ENCODE data around the gene VSTM2B. TPM values are rescaled to one million over a fixed set of nuclear protein-coding genes. Genes with fewer than 3 reads are reported as not detected.

VSTM2B gene
- total and polyA plus RNA-seq, 10 donors: not detected

- no peak overlapping the region for H3K27ac ChIP-seq
- H3K4me1 ChIP-seq: no peaks in the 10 kb centered on the region
- WGBS, 5 donors: 72 to 78% (median 74%) methylated on average over 7 to 9 of the region's 9 CpGs
- no peak overlapping the region for H3K4me3 ChIP-seq
- TF ChIP-seq CTCF (IDR thresholded peaks at IDR 0.05 in 8 of 11, conservative IDR thresholded peaks at IDR 0.05 in 3 of 11): no peak
- no peak for TF ChIP-seq POLR2AphosphoS5 (IDR thresholded peaks at IDR 0.05)
- no peak for TF ChIP-seq POLR2A (IDR thresholded peaks at IDR 0.05)
- H3K9me3 ChIP-seq: no peaks in the 10 kb centered on the region
- peak; percentile 57 for DNase-seq
- intact Hi-C loops (cut with DNase I; ENCODE audit: low total_unique reads): no loop called here
- H3K36me3 ChIP-seq: no peaks in the 10 kb centered on the region
- peaks cover 0 to 54% (median 0%) of the 10 kb centered on the region in 7 donors for H3K27me3 ChIP-seq (replicated peaks in 1 of 7)
Measured at GRCh38 chr19:29510701-29511265, 15.0 kb upstream of the VSTM2B start.

DNA sequence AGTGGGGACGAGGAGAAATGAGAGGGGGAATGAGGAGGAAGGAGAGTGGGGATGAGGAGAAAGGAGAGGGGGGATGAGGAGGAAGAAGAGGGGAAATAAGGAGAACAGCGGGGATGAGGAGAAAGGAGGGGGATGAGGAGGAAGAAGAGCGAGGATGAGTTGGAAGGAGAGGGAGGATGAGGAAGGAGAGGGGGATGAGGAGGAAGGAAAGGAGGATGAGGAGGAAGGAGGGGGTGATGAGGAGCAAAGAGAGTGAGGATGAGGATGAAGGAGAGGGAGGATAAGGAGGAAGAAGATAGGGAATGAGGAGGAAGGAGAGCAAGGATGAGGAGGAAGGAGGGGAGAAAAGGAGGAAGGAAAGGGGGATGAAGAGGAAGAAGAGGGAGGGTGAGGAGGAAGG lies 14.0 kb upstream of the VSTM2B start:
- WGBS, 5 donors: 56 to 78% (median 74%) methylated on average over 3 of the region's 3 CpGs
- no peaks in the 10 kb centered on the region for H3K36me3 ChIP-seq
- TF ChIP-seq POLR2AphosphoS5 (IDR thresholded peaks at IDR 0.05): no peak
- TF ChIP-seq CTCF (IDR thresholded peaks at IDR 0.05 in 8 of 11, conservative IDR thresholded peaks at IDR 0.05 in 3 of 11): no peak
- TF ChIP-seq POLR2A (IDR thresholded peaks at IDR 0.05): no peak
- H3K27ac ChIP-seq: no peak overlapping the region
- DNase-seq: no peak
- peaks cover 0 to 49% (median 0%) of the 10 kb centered on the region in 7 donors for H3K27me3 ChIP-seq (replicated peaks in 1 of 7)
- no peak overlapping the region for H3K4me3 ChIP-seq
- H3K4me1 ChIP-seq: no peaks in the 10 kb centered on the region
- intact Hi-C loops (cut with DNase I; ENCODE audit: low total_unique reads): no loop called here
- no peaks in the 10 kb centered on the region for H3K9me3 ChIP-seq

- no peaks in the 10 kb centered on the region for H3K4me1 ChIP-seq
- TF ChIP-seq POLR2A (IDR thresholded peaks at IDR 0.05) (no peak), CTCF (IDR thresholded peaks at IDR 0.05 in 8 of 11, conservative IDR thresholded peaks at IDR 0.05 in 3 of 11) (no peak), POLR2AphosphoS5 (IDR thresholded peaks at IDR 0.05) (no peak)
- intact Hi-C loops (cut with DNase I; ENCODE audit: low total_unique reads): no loop called here
- H3K4me3 ChIP-seq: no peak overlapping the region
- H3K9me3 ChIP-seq: no peaks in the 10 kb centered on the region
- no peaks in the 10 kb centered on the region for H3K36me3 ChIP-seq
- 53 to 84% (median 67%) methylated on average over 1 of the region's 1 CpG for WGBS, 5 donors
- no peak overlapping the region for H3K27ac ChIP-seq
- H3K27me3 ChIP-seq (replicated peaks in 1 of 7): peaks cover 0 to 46% (median 0%) of the 10 kb centered on the region in 7 donors
- no peak for DNase-seq
Measured at GRCh38 chr19:29512748-29513147, 13.0 kb upstream of the VSTM2B start.

DNA sequence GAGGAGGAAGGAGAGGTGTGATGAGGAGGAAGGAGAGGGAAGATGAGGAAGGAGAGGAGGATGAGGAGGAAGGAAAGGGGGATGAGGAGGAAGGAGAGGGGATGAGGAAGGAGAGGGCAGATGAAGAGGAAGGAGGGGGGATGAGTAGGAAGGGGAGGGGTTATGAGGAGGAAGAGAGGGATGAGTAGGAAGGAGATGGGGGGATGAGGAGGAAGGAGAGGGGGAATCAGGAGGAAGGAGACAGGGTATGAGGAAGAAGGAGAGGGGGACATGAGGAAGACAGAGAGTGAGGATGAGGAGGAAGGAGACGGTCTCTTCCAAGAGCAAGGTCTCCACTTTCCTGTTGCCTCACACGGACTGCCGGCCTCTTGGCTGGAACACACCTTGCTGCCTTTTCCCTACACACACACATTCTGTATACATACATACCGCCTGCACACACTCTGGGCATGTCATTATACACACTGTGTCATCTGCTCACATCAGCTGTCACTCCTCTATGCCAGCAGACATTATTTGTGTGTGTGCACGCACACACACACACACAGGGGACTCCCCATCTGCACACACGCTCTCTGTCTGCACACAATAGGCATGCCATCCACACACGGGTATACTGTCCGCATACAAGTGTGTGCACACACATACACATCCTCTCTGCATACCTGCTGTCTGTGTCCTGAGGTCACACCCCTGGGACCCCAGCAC lies 11.1 kb upstream of the VSTM2B start:
- H3K4me3 ChIP-seq: no peak overlapping the region
- H3K27me3 ChIP-seq (replicated peaks in 1 of 7): peaks cover 0 to 43% (median 0%) of the 10 kb centered on the region in 7 donors
- WGBS, 5 donors: 69 to 81% (median 77%) methylated on average over 8 of the region's 8 CpGs
- intact Hi-C loops (cut with DNase I; ENCODE audit: low total_unique reads): no loop called here
- no peaks in the 10 kb centered on the region for H3K36me3 ChIP-seq
- H3K9me3 ChIP-seq: no peaks in the 10 kb centered on the region
- no peak overlapping the region for H3K27ac ChIP-seq
- no peaks in the 10 kb centered on the region for H3K4me1 ChIP-seq
- no peak for TF ChIP-seq CTCF (IDR thresholded peaks at IDR 0.05 in 8 of 11, conservative IDR thresholded peaks at IDR 0.05 in 3 of 11)
- no peak for TF ChIP-seq POLR2AphosphoS5 (IDR thresholded peaks at IDR 0.05)
- no peak for TF ChIP-seq POLR2A (IDR thresholded peaks at IDR 0.05)
- peak; percentile 24 for DNase-seq

Data from spleen (tissue), 11 donors.